Fibroblast of the aortic adventitia (primary cell): ENCODE results near the gene OR6X1. TPM values are rescaled to one million over a fixed set of nuclear protein-coding genes. Genes with fewer than 3 reads are reported as not detected.

Experiments used
- DNase-seq: peaks from one replicate; pipeline ENCODE4 v3.0.0-alpha.2; 2010; ENCODE audit warnings: low read depth
- H3K4me3 ChIP-seq: 2 replicates; pipeline ENCODE4 v1.5.1; 2011; ENCODE audit warnings: low read depth, mild to moderate bottlenecking, control low read depth, low read length, moderate library complexity
- total RNA-seq: library from RNA; depleted of rRNA; stranded (reverse); fragments of >200 nt; gene quantifications from 2 replicates; pipeline ENCODE4 v1.2.3, GENCODE V29; 2012; ENCODE audit warnings: low replicate concordance
- TF ChIP-seq, protein P1 (sequence below): IDR thresholded peaks from 2 replicates; pipeline ENCODE4 v1.5.1; 2011; ENCODE audit warnings: mild to moderate bottlenecking, low read length, control low read depth, inconsistent platforms; ENCODE audit not compliant: insufficient read depth

Gene OR6X1
- total RNA-seq, 1 donor = not detected

DNA sequence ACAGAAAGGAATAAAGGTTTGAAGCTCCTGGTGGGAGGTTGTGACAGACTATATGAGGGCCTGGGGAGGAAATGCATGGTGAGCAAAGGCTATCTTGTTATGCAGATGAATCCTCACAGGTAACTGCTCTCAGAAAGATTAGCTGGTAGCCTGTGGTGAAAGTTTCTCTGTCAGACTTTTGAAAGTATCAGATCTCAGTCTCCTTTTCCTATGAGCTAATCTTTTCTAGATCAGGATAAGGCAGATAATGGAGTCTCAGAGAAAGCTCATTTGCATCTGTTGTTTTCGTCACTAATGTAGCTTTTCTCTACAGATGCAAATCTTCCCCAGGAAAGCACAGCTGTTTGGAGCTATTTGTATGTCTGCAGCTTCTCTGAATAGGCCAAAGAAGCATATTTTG is 21.0 kb upstream of the OR6X1 start:
- no peak overlapping the region for H3K4me3 ChIP-seq
- no peak for DNase-seq
- TF ChIP-seq, protein P1, sequence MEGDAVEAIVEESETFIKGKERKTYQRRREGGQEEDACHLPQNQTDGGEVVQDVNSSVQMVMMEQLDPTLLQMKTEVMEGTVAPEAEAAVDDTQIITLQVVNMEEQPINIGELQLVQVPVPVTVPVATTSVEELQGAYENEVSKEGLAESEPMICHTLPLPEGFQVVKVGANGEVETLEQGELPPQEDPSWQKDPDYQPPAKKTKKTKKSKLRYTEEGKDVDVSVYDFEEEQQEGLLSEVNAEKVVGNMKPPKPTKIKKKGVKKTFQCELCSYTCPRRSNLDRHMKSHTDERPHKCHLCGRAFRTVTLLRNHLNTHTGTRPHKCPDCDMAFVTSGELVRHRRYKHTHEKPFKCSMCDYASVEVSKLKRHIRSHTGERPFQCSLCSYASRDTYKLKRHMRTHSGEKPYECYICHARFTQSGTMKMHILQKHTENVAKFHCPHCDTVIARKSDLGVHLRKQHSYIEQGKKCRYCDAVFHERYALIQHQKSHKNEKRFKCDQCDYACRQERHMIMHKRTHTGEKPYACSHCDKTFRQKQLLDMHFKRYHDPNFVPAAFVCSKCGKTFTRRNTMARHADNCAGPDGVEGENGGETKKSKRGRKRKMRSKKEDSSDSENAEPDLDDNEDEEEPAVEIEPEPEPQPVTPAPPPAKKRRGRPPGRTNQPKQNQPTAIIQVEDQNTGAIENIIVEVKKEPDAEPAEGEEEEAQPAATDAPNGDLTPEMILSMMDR = no peak

DNA sequence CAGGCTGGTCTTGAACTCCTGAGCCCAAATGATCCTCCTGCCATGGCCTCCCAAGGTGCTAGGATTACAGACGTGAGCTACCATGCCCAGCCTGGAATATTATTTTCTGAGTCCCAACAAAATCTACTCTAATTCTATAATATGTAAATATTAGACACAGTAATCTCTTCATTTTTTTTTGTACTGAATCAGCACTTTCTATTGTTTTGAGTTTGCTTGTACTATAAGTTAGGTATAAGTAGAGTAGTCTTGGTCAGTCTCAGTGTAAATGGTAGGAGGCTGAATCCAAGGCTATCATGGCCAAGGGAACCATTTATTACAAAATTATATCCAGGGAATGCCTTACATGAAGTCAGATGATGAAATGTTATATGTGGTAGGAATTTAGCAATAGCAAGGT is 19.6 kb upstream of the OR6X1 start:
- no peak overlapping the region for H3K4me3 ChIP-seq
- no peak for DNase-seq
- TF ChIP-seq, protein P1 = no peak

DNA sequence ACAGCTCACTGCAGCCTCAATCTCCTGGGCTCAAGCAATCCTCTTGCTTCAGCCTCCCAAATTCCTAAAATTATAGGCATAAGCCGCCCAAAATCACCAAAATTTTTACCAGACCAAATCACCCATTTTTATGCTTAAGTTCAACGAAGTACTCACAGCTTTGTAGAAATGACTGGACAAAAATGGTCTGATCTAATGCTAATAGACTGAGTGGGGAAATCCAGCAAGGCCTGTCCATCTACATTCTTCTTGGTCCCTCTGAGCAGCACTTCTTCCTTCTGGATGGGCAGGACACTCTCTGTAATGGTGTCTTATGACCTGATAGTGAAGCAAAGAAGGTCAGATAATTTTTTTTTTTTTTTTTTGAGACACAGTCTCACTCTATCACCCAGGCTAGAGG is 18.7 kb upstream of the OR6X1 start:
- no peak overlapping the region for H3K4me3 ChIP-seq
- DNase-seq = no peak
- TF ChIP-seq, protein P1 = no peak

DNA sequence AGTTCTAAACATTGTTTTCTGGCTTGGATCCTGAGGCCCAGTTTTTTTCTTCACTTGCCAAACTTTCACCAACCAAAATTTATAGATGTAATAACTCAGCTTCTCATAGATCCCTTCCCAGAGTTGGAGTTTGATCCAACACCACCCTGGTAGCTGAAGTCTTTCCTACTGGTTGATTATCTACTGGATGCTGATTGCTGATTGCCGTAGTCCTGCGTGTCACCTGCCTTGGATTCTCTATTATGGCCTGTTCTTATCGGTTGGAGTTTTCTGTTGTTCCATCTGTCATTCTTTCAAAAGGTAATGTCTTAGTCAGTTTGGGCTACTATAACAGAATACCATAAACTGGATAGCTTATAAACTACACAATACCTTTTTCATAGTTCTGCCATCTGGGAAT is 17.3 kb upstream of the OR6X1 start:
- H3K4me3 ChIP-seq = no peak overlapping the region
- TF ChIP-seq, protein P1 = no peak
- no peak for DNase-seq

DNA sequence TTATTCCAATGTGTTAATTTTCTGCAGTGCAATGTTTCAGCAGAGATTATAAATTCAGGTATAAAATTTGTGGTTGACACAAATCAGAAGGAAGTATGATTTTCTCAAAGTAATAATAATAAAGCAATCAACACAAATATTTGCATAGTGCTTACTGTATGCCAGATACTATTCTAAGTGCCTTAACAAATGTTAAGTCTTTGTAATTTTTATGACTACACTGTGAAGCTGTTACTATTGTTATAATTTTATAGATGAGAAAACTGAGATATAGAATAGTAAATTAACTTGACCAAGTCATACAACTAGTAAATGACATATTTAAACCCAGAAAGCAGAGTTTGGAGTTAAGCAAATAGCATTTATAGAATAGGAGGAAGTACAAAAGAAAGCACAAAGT is 16.4 kb upstream of the OR6X1 start:
- no peak overlapping the region for H3K4me3 ChIP-seq
- DNase-seq = no peak
- TF ChIP-seq, protein P1 = no peak

DNA sequence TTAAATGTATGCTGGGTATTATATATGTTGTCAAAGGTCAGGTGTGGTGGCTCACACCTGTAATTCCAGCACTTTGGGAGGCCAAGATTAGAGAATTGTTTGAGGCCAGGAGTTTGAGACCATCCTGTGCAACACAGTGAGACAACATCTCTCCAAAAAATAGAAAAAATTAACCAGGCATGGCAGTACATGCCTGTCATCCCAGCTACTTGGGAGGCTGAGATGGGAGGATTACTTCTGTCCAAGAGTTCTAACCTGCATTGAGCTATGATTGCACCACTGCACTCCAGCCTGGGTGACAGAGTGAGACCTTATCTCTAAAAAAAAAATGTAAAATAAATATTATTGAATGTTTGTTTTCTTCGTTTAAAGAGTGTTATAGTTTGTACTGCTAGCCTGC is 11.3 kb upstream of the OR6X1 start:
- no peak for DNase-seq
- H3K4me3 ChIP-seq = no peak overlapping the region
- TF ChIP-seq, protein P1 = no peak

DNA sequence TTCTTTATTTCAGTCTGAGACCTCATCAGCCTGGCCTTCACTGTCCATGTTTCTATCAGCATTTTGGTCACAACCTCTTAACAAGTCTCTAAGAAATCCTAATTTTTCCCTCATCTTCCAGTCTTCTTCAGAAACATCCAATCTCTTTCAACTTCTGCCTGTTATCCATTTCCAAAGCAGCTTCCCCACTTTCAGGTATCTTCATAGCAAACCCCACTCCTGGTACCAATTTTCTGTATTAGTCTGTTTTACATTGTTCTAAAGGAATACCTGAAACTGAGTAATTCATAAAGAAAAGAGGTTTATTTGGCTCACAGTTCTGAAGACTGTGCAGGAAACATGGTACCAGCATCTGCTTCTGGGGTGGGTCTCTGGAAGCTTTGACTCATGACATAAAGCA is 8.1 kb upstream of the OR6X1 start:
- TF ChIP-seq, protein P1 = no peak
- H3K4me3 ChIP-seq = no peak overlapping the region
- DNase-seq = no peak
